Measurements from ENCODE around the gene DTD1. TPM values are rescaled to one million over a fixed set of nuclear protein-coding genes. Genes with fewer than 3 reads are reported as not detected.

Gene DTD1, protein sequence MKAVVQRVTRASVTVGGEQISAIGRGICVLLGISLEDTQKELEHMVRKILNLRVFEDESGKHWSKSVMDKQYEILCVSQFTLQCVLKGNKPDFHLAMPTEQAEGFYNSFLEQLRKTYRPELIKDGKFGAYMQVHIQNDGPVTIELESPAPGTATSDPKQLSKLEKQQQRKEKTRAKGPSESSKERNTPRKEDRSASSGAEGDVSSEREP
- 37.7 and 44.0 TPM in 2 replicates for total RNA-seq

DNA sequence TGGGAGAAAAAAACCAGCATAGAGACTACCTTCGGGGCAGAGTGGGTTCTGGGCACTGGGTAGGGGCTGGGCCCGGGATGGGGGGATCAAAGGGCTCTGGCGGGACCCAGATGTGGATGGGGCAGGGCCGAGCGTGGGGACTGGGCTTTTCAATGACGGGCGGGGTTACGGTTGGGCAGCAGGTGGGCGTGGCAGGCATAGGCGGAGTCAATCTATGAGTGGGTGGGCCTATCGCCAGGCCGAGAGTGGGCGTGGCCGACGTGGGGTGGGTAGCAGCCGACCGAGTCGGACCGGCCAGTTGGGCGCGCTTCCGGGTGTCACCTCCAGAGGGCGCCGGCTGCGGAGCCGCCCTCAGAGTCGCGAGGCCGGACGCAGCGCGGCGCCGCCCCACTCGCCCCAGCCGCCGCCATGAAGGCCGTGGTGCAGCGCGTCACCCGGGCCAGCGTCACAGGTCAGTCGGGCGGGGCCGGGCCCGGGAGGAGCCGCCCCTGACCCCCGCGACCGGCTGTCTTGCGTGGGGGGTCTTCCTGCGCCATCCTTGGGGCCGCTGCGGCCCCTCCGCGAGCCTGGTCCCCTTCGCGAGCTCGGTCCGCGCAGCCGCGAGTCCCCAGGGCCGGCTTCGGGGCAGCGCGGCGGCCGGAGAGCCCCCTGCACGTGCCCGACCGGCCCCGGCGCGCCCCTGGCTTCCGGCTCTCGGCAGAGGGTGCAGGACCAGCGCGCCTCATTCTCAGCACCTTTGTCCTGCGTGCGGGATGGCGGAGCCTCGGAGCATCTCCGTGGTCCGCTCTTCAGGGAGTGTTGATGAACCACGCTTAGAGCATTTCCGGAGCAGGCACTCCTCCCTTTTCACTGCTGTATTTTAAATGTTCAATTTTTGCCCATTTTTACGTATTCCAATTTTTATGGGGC, at the start of gene DTD1:
Gene DTD1 (plus strand): TSS at position 390 of the 909 bp plus-strand sequence. CDS start 19 bp downstream, at position 409.
- peak within 1 kb of the TSS; percentile 82 for H3K27ac Mint-ChIP-seq
- H3K4me3 Mint-ChIP-seq, result peak within 1 kb of the TSS; percentile 93
- H3K27me3 Mint-ChIP-seq (ENCODE audit: insufficient read depth), result peaks cover 10% of the 10 kb centered on the region
- H3K4me1 Mint-ChIP-seq (ENCODE audit: low read depth), result peaks cover 25% of the 10 kb centered on the region
- intact Hi-C loops (cut with micrococcal nuclease), result loop anchor here (1.0 to 10.0 kb wide), 9 partner anchors 21 to 1464 kb away; partner anchors contain the start of genes CFAP61, CRNKL1, DZANK1 and POLR3F
- no peaks in the 10 kb centered on the region for H3K36me3 Mint-ChIP-seq (ENCODE audit: low read depth)
- peak; percentile 80 for DNase-seq (ENCODE audit: low spot score)
- no peaks in the 10 kb centered on the region for H3K9me3 Mint-ChIP-seq

DNA sequence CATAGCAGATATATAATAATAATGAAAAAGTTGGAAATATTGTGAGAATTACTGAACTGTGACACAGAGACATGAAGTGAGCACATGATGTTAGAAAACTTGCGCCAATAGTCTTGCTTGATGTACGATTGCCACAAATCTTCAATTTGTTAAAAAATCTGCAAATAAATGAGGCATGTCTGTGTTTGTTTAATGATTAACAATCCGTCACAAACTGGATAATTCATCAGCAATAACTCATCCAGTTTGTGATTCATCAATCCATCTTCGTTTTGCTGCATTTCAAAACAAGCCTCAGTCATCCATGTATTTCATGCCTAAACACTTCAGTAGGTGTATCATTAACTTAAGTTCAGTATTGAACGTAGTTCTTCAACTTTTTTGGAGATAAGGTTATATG, 46.1 kb upstream of the DTD1 start:
- Mint-ChIP-seq H3K36me3 (ENCODE audit: low read depth) (peaks cover 53% of the 10 kb centered on the region), H3K4me1 (ENCODE audit: low read depth) (no peaks in the 10 kb centered on the region), H3K27me3 (ENCODE audit: insufficient read depth) (no peaks in the 10 kb centered on the region), H3K27ac (no peak overlapping the region), H3K4me3 (no peak overlapping the region), H3K9me3 (no peaks in the 10 kb centered on the region)
- intact Hi-C loops (cut with micrococcal nuclease), result no loop called here
- DNase-seq (ENCODE audit: low spot score), result no peak

DNA sequence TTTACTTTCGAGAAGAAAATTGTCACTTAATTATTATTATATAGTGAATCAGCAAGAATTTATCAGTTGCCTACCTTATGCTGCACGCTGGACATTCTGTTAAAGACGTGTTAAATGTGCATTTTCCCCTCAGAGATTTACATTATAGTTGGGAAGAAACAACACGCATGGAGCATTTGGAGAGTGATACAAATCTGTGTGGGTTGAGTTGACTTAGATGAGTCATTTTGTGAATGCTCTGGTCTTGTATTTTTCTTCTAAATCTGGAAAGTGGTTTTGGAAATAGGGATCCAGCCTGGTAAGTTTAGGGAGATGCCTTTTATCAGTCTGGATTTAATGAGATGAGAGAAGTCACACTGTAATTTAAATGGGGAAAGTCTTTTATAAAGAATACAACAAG, 44.6 kb upstream of the DTD1 start:
- no peak for DNase-seq (ENCODE audit: low spot score)
- no peaks in the 10 kb centered on the region for H3K4me1 Mint-ChIP-seq (ENCODE audit: low read depth)
- peaks cover 47% of the 10 kb centered on the region for H3K36me3 Mint-ChIP-seq (ENCODE audit: low read depth)
- no peak overlapping the region for H3K27ac Mint-ChIP-seq
- H3K9me3 Mint-ChIP-seq, result no peaks in the 10 kb centered on the region
- intact Hi-C loops (cut with micrococcal nuclease), result no loop called here
- no peak overlapping the region for H3K4me3 Mint-ChIP-seq
- H3K27me3 Mint-ChIP-seq (ENCODE audit: insufficient read depth), result no peaks in the 10 kb centered on the region

DNA sequence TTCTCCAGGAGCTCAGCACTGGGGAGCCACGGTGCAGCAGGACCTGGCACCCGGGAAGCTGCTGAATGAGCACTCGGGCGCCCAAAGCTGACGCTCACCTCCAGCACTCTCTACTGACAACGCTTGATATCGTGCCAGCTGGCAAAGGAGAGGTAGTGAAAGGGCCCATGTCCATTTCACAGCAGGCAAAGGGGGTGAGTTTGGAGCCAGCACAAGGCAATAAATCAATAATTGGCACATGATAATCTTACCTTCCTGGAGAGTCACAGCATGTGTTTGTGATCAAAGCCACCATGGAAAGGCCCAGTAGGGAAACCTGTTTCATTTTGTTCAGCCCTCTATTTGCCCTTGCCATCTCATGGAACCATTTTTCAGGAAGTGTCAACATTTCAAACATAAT, 43.9 kb upstream of the DTD1 start:
- intact Hi-C loops (cut with micrococcal nuclease), result no loop called here
- Mint-ChIP-seq H3K4me3 (no peak overlapping the region), H3K4me1 (ENCODE audit: low read depth) (no peaks in the 10 kb centered on the region), H3K9me3 (no peaks in the 10 kb centered on the region), H3K36me3 (ENCODE audit: low read depth) (peaks cover 51% of the 10 kb centered on the region), H3K27ac (no peak overlapping the region), H3K27me3 (ENCODE audit: insufficient read depth) (no peaks in the 10 kb centered on the region)
- DNase-seq (ENCODE audit: low spot score), result no peak

DNA sequence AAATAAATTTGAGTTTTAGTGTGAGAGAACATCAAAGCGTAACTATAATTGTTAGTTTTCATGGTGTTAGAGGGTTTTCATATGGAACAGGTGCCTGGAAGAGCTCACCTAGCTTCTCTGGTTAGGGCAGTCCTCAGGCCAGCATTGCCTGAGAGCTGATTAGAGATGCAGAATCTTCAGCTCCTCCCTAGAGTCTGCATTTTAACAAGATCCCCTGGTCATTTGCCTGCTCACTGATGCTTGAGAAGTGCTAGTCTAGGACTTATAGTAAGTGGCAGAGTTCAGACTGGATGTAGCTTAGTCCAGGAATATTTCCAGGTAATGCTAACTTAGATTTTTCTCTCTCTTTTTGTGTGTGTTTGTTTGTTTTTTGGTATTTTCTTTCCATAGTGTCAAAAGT, 42.3 kb upstream of the DTD1 start:
- no peak for DNase-seq (ENCODE audit: low spot score)
- no peaks in the 10 kb centered on the region for H3K4me1 Mint-ChIP-seq (ENCODE audit: low read depth)
- H3K27ac Mint-ChIP-seq, result no peak overlapping the region
- peaks cover 50% of the 10 kb centered on the region for H3K36me3 Mint-ChIP-seq (ENCODE audit: low read depth)
- intact Hi-C loops (cut with micrococcal nuclease), result no loop called here
- H3K27me3 Mint-ChIP-seq (ENCODE audit: insufficient read depth), result no peaks in the 10 kb centered on the region
- no peak overlapping the region for H3K4me3 Mint-ChIP-seq
- H3K9me3 Mint-ChIP-seq, result no peaks in the 10 kb centered on the region

DNA sequence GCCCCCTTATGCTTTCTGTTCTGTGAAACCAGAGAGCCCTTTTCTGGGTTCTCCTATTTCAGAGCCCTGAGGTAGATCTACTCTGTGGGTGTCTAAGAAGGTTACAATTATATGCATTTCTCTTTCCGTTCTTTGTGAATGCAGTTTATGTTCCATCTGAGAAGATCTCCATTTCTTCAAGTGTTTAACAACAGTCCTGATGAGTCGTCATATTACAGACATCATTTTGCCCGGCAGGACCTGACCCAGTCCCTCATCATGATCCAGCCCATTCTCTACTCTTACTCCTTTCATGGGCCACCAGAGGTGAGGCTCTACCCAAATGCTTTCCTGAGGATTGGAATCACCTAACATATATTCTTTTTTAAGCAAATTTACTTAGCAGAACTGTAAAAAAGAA, 39.4 kb upstream of the DTD1 start:
- intact Hi-C loops (cut with micrococcal nuclease), result no loop called here
- Mint-ChIP-seq H3K9me3 (no peaks in the 10 kb centered on the region), H3K36me3 (ENCODE audit: low read depth) (peaks cover 42% of the 10 kb centered on the region), H3K27me3 (ENCODE audit: insufficient read depth) (no peaks in the 10 kb centered on the region), H3K4me3 (no peak overlapping the region), H3K4me1 (ENCODE audit: low read depth) (no peaks in the 10 kb centered on the region), H3K27ac (no peak overlapping the region)
- no peak for DNase-seq (ENCODE audit: low spot score)

DNA sequence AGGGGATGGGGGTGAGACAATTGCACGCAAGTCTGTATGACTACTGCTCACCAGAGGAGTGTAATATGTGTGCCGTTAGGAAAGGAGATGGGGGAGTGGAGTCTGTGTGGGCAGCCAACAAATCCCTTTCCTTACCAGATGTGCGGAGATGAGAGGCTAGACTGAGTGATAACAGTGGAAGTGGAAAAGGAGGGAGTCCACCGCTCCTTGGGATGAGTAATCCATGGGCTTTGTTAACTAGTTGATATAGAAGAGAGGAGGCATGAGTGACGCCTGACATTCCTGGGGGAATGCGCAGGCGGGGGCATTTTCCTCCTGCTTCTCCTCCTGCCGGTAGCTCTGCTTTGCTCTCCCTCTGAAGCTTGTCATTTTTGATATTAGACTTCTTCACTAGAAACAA, 34.1 kb upstream of the DTD1 start:
- Mint-ChIP-seq H3K4me3 (no peak overlapping the region), H3K36me3 (ENCODE audit: low read depth) (peaks cover 43% of the 10 kb centered on the region), H3K4me1 (ENCODE audit: low read depth) (no peaks in the 10 kb centered on the region), H3K27ac (no peak overlapping the region), H3K9me3 (no peaks in the 10 kb centered on the region), H3K27me3 (ENCODE audit: insufficient read depth) (no peaks in the 10 kb centered on the region)
- no peak for DNase-seq (ENCODE audit: low spot score)
- intact Hi-C loops (cut with micrococcal nuclease), result no loop called here

DNA sequence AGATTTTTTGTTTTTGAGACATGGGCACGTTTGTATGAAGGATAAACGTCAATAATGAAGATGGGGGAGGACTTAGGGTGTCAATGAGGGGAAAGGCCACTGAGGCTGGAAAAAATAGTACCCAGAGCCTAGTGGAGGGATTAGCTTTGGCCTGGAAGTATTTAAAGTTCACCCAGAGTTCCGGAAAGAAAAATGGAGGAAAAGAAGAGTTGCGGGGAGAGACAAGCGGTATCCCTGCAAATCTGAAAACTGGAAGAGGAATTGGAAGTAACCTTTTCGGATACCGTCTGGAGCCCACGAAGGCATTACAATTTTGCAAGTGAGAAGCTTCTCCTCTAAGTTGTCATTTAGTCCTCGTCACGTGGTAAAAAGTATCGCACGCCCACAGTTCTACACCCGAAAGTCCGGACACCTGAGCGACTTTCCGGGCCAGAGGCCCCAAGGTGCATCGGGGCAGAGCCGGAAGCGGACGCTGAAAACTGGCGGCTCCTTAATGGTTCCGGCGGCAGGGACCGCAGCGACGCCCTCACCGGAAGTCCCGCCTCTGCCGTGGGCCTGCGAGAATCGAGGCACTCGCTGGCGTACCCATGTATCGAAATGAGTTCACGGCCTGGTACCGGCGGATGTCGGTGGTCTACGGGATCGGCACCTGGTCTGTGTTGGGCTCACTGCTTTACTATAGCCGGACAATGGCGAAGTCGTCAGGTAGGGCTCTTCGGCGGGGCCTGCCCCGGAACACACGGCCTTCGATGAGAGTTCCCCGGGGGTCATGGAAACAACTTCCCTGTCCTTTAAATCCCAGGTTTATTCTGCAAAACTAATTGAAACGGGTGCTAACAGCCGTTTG, 20.7 kb upstream of the DTD1 start, which contains the start of gene SMIM26:
Gene SMIM26 (plus strand): TSS at position 541 of the 847 bp plus-strand sequence. CDS start 47 bp downstream, at position 588.
- DNase-seq (ENCODE audit: low spot score), result peak; percentile 91
- no peaks in the 10 kb centered on the region for H3K27me3 Mint-ChIP-seq (ENCODE audit: insufficient read depth)
- H3K4me3 Mint-ChIP-seq, result peak within 1 kb of the TSS; percentile 95
- peaks cover 24% of the 10 kb centered on the region for H3K36me3 Mint-ChIP-seq (ENCODE audit: low read depth)
- H3K4me1 Mint-ChIP-seq (ENCODE audit: low read depth), result peaks cover 10% of the 10 kb centered on the region
- H3K9me3 Mint-ChIP-seq, result no peaks in the 10 kb centered on the region
- intact Hi-C loops (cut with micrococcal nuclease), result loop anchor here (1.0 to 5.0 kb wide), 12 partner anchors 20 to 1840 kb away; partner anchors contain the start of genes DZANK1, KAT14, MGME1 and PET117
- peak within 1 kb of the TSS; percentile 95 for H3K27ac Mint-ChIP-seq

DNA sequence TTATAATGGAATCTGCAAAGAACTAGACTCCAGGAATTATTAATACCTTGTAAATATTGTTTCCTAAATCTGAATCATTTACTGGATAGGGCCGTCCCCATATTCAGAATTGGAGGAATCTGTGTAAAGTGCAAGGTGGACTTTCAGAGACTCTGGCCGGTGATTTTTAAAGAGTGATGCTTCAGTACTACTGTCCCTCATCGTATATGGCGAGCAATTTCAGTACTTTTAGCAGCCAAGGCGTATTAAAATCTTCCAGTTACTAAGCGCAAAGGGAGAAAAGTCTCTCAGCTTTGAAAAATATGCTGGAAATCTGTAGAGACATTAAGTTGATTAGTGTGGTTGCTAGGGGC, 20.1 kb upstream of the DTD1 start:
- Mint-ChIP-seq H3K27me3 (ENCODE audit: insufficient read depth) (no peaks in the 10 kb centered on the region), H3K4me1 (ENCODE audit: low read depth) (peaks cover 15% of the 10 kb centered on the region), H3K4me3 (peak overlapping the region; percentile 95), H3K9me3 (no peaks in the 10 kb centered on the region), H3K36me3 (ENCODE audit: low read depth) (peaks cover 23% of the 10 kb centered on the region), H3K27ac (peak overlapping the region; percentile 95)
- no peak for DNase-seq (ENCODE audit: low spot score)
- intact Hi-C loops (cut with micrococcal nuclease), result loop anchor here (1.0 to 5.0 kb wide), 12 partner anchors 20 to 1840 kb away; partner anchors contain the start of genes DZANK1, KAT14, MGME1 and PET117

DNA sequence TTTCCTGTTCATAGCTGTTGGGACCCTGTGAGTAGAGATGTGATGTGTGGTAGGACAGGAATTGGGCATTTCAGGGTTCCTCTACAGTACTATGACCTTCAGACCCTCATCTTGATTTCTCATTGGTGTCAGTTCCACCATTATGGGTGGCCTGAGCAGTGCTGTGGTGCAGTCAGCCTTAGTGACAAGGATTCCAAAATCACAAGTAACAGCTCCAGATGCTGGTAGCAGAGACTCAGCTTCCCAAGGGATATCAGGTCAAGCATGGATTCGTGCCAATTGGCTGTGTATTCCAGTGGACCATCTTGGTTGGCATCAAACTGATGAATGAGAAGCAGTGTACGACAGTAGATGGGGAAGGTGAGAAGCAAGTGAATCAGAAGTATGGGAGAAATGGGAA, 16.8 kb upstream of the DTD1 start:
- Mint-ChIP-seq H3K27ac (no peak overlapping the region), H3K4me1 (ENCODE audit: low read depth) (peaks cover 15% of the 10 kb centered on the region), H3K9me3 (no peaks in the 10 kb centered on the region), H3K36me3 (ENCODE audit: low read depth) (peaks cover 22% of the 10 kb centered on the region), H3K27me3 (ENCODE audit: insufficient read depth) (no peaks in the 10 kb centered on the region), H3K4me3 (no peak overlapping the region)
- intact Hi-C loops (cut with micrococcal nuclease), result no loop called here
- DNase-seq (ENCODE audit: low spot score), result no peak

DNA sequence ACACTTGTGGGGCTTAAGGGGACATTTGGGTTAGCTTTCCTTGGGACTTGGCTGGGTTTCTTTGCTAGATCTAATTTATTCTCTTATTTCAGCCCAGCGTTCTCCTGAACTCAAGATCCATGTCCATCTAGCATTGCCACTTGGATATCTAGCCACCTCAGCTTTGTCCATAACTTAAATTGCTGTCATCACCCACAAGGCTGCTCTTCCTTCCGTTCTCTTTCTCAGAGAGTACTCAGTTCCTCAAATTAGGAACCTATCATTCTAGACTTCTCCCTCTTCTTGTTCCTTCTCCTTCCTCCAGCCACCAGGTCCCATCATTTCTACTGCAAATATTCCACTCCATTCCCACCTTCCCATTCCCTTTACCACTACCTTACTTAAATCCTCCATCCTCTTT, 16.3 kb upstream of the DTD1 start:
- intact Hi-C loops (cut with micrococcal nuclease), result no loop called here
- H3K36me3 Mint-ChIP-seq (ENCODE audit: low read depth), result peaks cover 22% of the 10 kb centered on the region
- H3K27me3 Mint-ChIP-seq (ENCODE audit: insufficient read depth), result no peaks in the 10 kb centered on the region
- no peaks in the 10 kb centered on the region for H3K9me3 Mint-ChIP-seq
- H3K27ac Mint-ChIP-seq, result no peak overlapping the region
- H3K4me1 Mint-ChIP-seq (ENCODE audit: low read depth), result peaks cover 11% of the 10 kb centered on the region
- DNase-seq (ENCODE audit: low spot score), result no peak
- H3K4me3 Mint-ChIP-seq, result no peak overlapping the region

DNA sequence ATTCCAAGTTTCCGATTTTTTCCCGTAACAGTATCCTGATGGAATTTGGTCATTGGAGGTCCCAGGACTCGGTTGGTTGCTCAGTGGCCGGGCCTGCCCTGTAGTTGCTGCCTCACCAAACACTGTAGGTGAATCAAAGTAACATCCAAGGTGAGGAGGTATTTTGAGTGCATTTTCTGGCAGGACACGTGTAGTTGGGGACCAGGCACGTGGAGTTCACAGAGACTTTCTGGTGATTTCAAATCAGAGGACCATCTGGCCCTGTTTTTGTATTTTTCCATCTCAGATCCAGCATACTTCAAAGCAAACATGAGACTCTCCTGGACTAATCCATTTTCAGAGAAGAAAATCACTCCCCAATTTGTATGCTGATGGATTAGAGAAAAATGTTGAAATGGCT, 9.9 kb upstream of the DTD1 start:
- DNase-seq (ENCODE audit: low spot score), result no peak
- H3K27me3 Mint-ChIP-seq (ENCODE audit: insufficient read depth), result no peaks in the 10 kb centered on the region
- intact Hi-C loops (cut with micrococcal nuclease), result no loop called here
- peaks cover 2% of the 10 kb centered on the region for H3K36me3 Mint-ChIP-seq (ENCODE audit: low read depth)
- no peak overlapping the region for H3K27ac Mint-ChIP-seq
- no peaks in the 10 kb centered on the region for H3K9me3 Mint-ChIP-seq
- H3K4me1 Mint-ChIP-seq (ENCODE audit: low read depth), result no peaks in the 10 kb centered on the region
- H3K4me3 Mint-ChIP-seq, result no peak overlapping the region

All from activated T-helper 1 cell treated with anti-CD3 and anti-CD28 coated beads, Interleukin-12 subunit alpha, Interleukin-12 subunit beta, Interleukin-2, Interleukin-4 antibody, amounts not matched to agents 30 ng/mL and 10 ng/mL and 1 ng/mL, durations not matched to agents 14 hours and 24 hours and 36 hours (primary cell).